Heart left ventricle (tissue), 16 donors: ENCODE data around the gene TKFC. TPM values are rescaled to one million over a fixed set of nuclear protein-coding genes. Genes with fewer than 3 reads are reported as not detected.

ENCODE experiments used
- ATAC-seq, 4 donors: fragments of 200-7000 bp; cut with Tn5 transposase; one replicate each; pipeline ENCODE4 v1.9.1; 2020 to 2022; ENCODE audit warnings: moderate library complexity in 4 of 4, mild to moderate bottlenecking in 3 of 4, moderate number of reproducible peaks in 1 of 4
- DNase-seq, 5 donors: peaks; one replicate each; pipeline ENCODE4 v3.0.0-alpha.2; 2020
- H3K27ac ChIP-seq, 12 donors: fragments of 200-600 bp; sonication (generic) in 4 of 12; one replicate each; pipeline versions ENCODE4 v1.5.0 to v1.8.0; 2016 to 2022; ENCODE audit warnings: mild to moderate bottlenecking in 2 of 12
- H3K27me3 ChIP-seq, 9 donors: fragments of 200-600 bp; sonication (generic) in 2 of 9; one replicate each; pipeline versions ENCODE4 v1.5.1 to v1.8.0; 2016 to 2022; ENCODE audit warnings: mild to moderate bottlenecking in 3 of 9
- H3K36me3 ChIP-seq, 9 donors: fragments of 200-600 bp; sonication (generic) in 2 of 9; one replicate each; pipeline versions ENCODE4 v1.5.0 to v1.8.0; 2018 to 2022; ENCODE audit warnings: mild to moderate bottlenecking in 2 of 9
- H3K4me1 ChIP-seq, 12 donors: fragments of 200-600 bp; sonication (generic) in 4 of 12; one replicate each; pipeline versions ENCODE4 v1.5.0 to v1.8.0; 2016 to 2022; ENCODE audit warnings: mild to moderate bottlenecking in 3 of 12
- H3K4me3 ChIP-seq, 12 donors: fragments of 200-600 bp; sonication (generic) in 4 of 12; one replicate each; pipeline versions ENCODE4 v1.5.0 to v1.8.0; 2017 to 2022; ENCODE audit warnings: mild to moderate bottlenecking in 9 of 12, moderate library complexity in 4 of 12
- H3K9me3 ChIP-seq, 12 donors: fragments of 200-600 bp; sonication (generic) in 4 of 12; one replicate each; pipeline versions ENCODE4 v1.5.0 to v1.8.0; 2016 to 2022; ENCODE audit warnings: mild to moderate bottlenecking in 1 of 12
- CTCF ChIP-seq, 12 donors: fragments of 200-600 bp; sonication (generic) in 4 of 12; IDR thresholded peaks; one replicate each; pipeline versions ENCODE4 v1.5.0 to v1.8.0; 2018 to 2022; ENCODE audit warnings: antibody characterized with exemption in 12 of 12, mild to moderate bottlenecking in 5 of 12
- POLR2A ChIP-seq, 2 donors: fragments of 450-650 bp; IDR thresholded peaks; one replicate each; pipeline ENCODE4 v1.6.1; 2017; ENCODE audit warnings: antibody characterized with exemption in 2 of 2, mild to moderate bottlenecking in 2 of 2, moderate library complexity in 2 of 2
- WGBS, 4 donors: extraction: QIAGEN DNeasy Blood & Tissue Kit in 2 of 4; methylation state at CpG; one replicate each; pipeline versions ENCODE4 v1.1.5 to v1.1.7; 2013 to 2018; 5-methylcytosine and 5-hydroxymethylcytosine counted together
- intact Hi-C, 10 donors: fragments of 100-400 bp; cut with DNase I; formaldehyde crosslinking; loops; one replicate each; pipeline versions ENCODE4 v1.11.1 to v1.14.2; 2022
- polyA plus RNA-seq, 2 donors: library from polyadenylated mRNA; stranded (reverse); fragments of 200-250 nt; gene quantifications; one replicate each; pipeline ENCODE4 v1.2.3, GENCODE V29; 2013
- total RNA-seq, 9 donors: library from RNA; depleted of rRNA in 2 of 9; stranded (reverse); fragments of >200 nt in 2 of 9; fragmentation: NEBNext Ultra II Directional in 3 of 9; extraction: Animal tissue kit (Norgen Biotek cat#: 25700) in 3 of 9; gene quantifications; one replicate each; pipeline versions ENCODE4 v1.1.0 to v1.2.4, GENCODE V29; 2016 to 2023
- donor health status: ischemic (EF 13 %, LVEDD 7.1; RV severe dilation, severe dysfunction).
- donor health status: healthy with polysubstance abuse.
- donor health status: DM: no; HTN: yes; CAD: no.
- donor health status: DM: no; HTN: no; CAD: no.
- donor health status: ischemic (EF 25% LVEDD 6.9; RV normal size, moderate dysfunction).
- donor health status: ischemic (EF 25% LVEDD 5.7; RV mildly dilated, moderate dysfunction).
- donor health status: healthy.
- donor health status: DM: yes; HTN: yes; CAD: no.
- donor health status: ischemic (EF 35%, LVEDD 5.7; RV mildly dilated, moderate dysfunction).
- donor health status: nonischemic (EF 11% LVEDD 7.7; RV severe dilation, severe dysfunction).
- donor health status: DM: yes; HTN: yes; CAD: no.
- donor health status: PGD.
- donor health status: ischemic (EF 29% LVEDD 5.4; RV normal size, mild dysfunction).
- donor health status: nonischemic (EF 23%, LVEDD 6.1; RV moderate dilation, normal function).

TKFC gene
- total and polyA plus RNA-seq, 11 donors: 10.0 to 31.2 (median 16.2) TPM

GRCh38 chr11:61343792-61344745, 11.0 kb downstream of the TKFC start:
- WGBS, 4 donors: 93 to 96% (median 95%) methylated on average over 26 to 29 of the region's 29 CpGs
- Histone ChIP-seq H3K4me3 (no peak overlapping the region), H3K27ac (no peak overlapping the region), H3K36me3 (peaks cover 0 to 33% (median 10%) of the 10 kb centered on the region in 9 donors), H3K27me3 (no peaks in the 10 kb centered on the region), H3K4me1 (peaks cover 0 to 11% (median 0%) of the 10 kb centered on the region in 12 donors), H3K9me3 (no peaks in the 10 kb centered on the region)
- no peak for TF ChIP-seq CTCF (IDR thresholded peaks at IDR 0.05)
- TF ChIP-seq POLR2A (IDR thresholded peaks at IDR 0.05): no peak
- peak in 1 of 5 donors; percentile 21 for DNase-seq
- ATAC-seq: no peak
- intact Hi-C loops: no loop called here

GRCh38 chr11:61345170-61345610, 12.2 kb downstream of the TKFC start:
- Histone ChIP-seq H3K27me3 (no peaks in the 10 kb centered on the region), H3K36me3 (peaks cover 0 to 39% (median 20%) of the 10 kb centered on the region in 9 donors), H3K27ac (no peak overlapping the region), H3K4me3 (no peak overlapping the region), H3K9me3 (no peaks in the 10 kb centered on the region), H3K4me1 (peaks cover 0 to 11% (median 0%) of the 10 kb centered on the region in 12 donors)
- peak in 1 of 5 donors; percentile 18 for DNase-seq
- WGBS, 4 donors: 57 to 83% (median 71%) methylated on average over 1 to 4 of the region's 4 CpGs
- no peak for TF ChIP-seq POLR2A (IDR thresholded peaks at IDR 0.05)
- no peak for TF ChIP-seq CTCF (IDR thresholded peaks at IDR 0.05)
- ATAC-seq: no peak
- intact Hi-C loops: no loop called here

- intact Hi-C loops: no loop called here
- Histone ChIP-seq H3K27me3 (no peaks in the 10 kb centered on the region), H3K27ac (no peak overlapping the region), H3K36me3 (peaks cover 0 to 48% (median 28%) of the 10 kb centered on the region in 9 donors), H3K4me1 (peaks cover 0 to 11% (median 0%) of the 10 kb centered on the region in 12 donors), H3K9me3 (no peaks in the 10 kb centered on the region), H3K4me3 (no peak overlapping the region)
- TF ChIP-seq POLR2A (IDR thresholded peaks at IDR 0.05) (no peak), CTCF (IDR thresholded peaks at IDR 0.05) (no peak)
- no peak for ATAC-seq
- DNase-seq: peak in 1 of 5 donors; percentile 12
- 68 to 85% (median 81%) methylated on average over 8 to 14 of the region's 14 CpGs for WGBS, 4 donors
These were observed 13.2 kb downstream of the TKFC start for GRCh38 chr11:61345954-61346843.
